ENCODE data around the gene CD244. TPM values are rescaled to one million over a fixed set of nuclear protein-coding genes. Genes with fewer than 3 reads are reported as not detected.
"Not testable (repeated sequence)": the region's sequence is repeated elsewhere in the genome, so short reads cannot be mapped to it uniquely, and the experiment has no call there.

The CD244 gene
- total RNA-seq, 1 donor from 2014 or later: 0.39 TPM

DNA sequence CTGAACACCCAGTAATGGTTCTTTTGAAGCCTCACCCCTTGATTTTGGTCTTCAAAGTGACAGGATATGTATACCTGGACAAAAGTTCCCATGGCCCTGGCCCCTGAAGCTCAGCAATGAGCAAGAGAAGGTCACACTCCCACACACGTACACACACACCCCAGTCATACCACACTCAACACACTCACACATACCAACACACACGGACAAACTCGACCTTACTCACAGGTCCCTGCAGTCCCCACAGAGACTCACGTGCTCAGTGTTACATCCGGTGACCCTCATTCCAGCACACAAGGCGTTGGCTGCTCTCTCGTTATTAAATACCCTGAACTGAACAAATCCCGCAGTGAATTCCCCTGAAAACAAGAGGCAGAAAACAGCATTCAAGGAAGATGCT lies 16.4 kb upstream of the CD244 start:
- DNase-seq (ENCODE audit: low spot score): no peak

GRCh38 chr1:160877221-160877620 lies 14.5 kb upstream of the CD244 start:
- no peak for DNase-seq (ENCODE audit: low spot score)

- DNase-seq (ENCODE audit: low spot score): no peak
These were observed 13.6 kb upstream of the CD244 start for GRCh38 chr1:160876311-160876710.

DNA sequence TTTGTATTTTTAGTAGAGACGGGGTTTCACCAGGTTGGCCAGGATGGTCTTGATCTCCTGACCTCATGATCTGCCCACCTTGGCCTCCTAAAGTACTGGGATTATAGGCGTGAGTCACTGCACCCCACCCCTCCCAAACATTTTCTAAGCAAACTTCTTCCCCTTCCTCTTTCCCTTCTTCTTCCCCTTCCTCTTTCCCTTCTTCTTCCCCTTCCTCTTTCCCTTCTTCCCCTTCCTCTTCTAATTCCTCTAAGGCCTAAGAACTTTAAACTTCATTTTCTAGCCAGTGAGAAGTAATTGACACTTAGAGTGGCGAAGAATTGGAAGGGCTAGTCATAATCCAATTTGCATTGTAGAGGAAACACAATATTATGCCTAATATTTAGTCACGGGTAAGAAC lies 12.9 kb upstream of the CD244 start:
- not testable (repeated sequence) for DNase-seq (ENCODE audit: low spot score)

- no peak for DNase-seq (ENCODE audit: low spot score)
These were observed 12.2 kb upstream of the CD244 start for GRCh38 chr1:160874935-160875334.

DNA sequence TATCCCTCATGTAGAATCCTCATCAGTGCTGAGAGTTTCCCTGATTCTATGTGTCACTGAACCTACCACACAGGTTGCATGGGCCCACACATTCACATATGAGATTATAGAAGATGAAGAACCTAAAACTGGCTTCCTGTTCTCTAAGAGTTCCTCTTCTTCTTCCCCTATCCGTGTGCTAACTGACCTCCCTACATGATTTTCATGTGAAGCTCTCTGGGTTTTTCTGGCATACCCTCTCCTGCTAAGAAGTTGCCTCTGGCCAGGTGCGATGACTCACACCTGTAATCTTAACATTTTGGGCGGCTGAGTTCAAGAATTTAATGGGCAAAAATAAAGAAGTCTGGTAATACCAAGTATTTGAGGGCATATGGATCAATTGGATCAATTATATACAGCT lies 5.5 kb upstream of the CD244 start:
- no peak for DNase-seq (ENCODE audit: low spot score)

- DNase-seq (ENCODE audit: low spot score): not testable (repeated sequence)
These were observed 5.0 kb upstream of the CD244 start for GRCh38 chr1:160867651-160868050.

DNA sequence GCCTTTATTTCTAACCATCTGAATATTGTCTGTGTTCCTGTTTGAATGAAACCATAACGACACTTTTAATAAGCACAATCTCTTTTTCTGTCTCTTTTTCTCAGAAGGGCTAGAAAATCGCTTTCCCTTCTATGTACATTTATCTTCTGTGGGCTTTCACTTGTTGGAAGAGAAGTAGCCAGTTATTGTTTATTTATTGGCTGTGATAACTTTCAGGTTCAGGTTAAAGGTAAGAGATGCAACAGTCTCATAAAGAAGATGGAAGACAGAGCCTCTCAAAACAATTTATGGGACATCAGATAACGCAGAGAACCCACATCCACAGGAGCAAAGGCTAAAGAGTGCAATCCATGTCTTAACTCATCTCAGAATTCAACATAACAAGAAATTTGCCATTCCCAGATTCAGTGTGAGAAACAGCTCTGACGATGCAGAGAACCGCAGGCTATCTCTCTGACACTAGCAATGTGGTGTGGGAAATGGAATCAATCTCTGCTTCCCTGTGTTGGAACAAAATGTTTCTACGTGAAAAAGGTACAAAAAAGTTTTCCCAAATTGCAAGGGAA lies 4.1 kb upstream of the CD244 start:
- DNase-seq (ENCODE audit: low spot score): no peak

- DNase-seq (ENCODE audit: low spot score): no peak
These were observed 3.5 kb upstream of the CD244 start for GRCh38 chr1:160866001-160866694.

DNA sequence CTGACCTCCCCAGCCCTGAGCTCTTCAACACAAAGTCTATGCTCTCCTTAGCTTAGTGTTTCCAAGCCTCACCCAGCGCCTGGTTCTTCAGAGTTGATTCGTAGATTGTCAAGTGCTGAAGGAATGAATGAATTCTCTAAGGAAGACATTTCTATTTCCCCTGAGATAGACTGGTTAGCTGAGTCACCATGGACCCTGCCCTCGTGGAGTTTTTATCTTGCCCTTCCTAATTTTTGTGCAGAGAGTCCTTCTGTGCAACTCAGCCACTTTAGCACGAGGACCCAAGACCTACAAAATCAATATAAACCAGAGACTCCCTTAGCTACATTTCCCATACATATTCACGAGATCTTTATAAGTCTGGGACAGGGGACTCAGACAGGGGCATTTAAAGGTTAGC lies 2.6 kb upstream of the CD244 start:
- DNase-seq (ENCODE audit: low spot score): no peak

GRCh38 chr1:160864173-160864572 lies 1.5 kb upstream of the CD244 start:
- DNase-seq (ENCODE audit: low spot score): no peak

DNA sequence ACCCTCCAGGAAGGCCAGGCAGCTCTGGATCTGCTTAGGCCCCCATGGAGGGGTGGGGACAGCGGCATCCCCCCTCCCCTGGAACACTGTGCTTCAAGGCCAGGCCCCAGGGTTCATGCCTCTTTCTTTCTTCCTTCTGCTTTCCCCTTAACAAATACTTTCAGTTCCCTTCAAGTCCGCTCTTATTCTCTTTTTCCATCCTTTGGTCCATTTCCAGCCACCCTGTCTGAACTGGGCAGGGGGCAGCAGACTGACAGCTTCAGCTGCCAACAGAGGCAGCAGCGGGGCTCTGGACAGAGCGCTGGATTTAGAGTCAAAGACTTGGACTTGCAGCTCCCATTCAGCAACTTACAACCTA lies 1.1 kb upstream of the CD244 start:
- DNase-seq (ENCODE audit: low spot score): no peak

GRCh38 chr1:160863061-160863773 lies 530 bp upstream of the CD244 start:
- no peak for DNase-seq (ENCODE audit: low spot score)

DNA sequence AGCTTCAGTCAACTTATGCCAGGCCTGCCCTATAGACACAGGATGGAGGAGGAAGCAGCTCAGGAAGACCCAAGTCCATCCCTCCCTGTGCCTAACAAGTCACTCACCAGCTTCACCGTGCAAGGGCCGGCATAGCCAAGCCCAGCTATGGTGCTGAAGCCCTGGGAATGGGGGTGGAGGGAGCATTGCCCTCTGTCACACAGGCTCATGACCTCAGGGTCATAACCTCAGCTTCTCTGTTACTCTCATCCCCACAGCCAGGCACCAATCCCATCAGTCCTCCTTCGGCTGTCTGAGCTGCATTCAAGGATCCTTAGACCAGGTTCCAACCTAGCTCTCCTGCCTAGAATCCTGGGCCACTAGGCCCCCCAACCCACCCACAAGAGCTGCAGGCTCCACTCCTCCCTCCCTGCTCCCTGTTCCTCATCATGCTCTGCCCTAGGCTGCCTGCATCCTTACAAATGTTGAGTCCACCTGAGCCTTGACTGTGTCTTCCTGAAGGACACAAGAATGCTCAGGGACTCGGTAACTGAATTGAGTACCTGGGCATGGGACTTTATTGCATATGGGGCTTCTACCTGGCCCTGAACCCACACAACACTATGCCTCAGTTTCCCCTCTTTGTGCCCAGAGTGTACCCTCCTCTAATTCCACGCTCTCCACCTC lies 1.7 kb downstream of the CD244 start:
- DNase-seq (ENCODE audit: low spot score): no peak

- DNase-seq (ENCODE audit: low spot score): no peak
These were observed 3.5 kb downstream of the CD244 start for GRCh38 chr1:160859166-160859565.

GRCh38 chr1:160858507-160858906 lies 4.2 kb downstream of the CD244 start:
- DNase-seq (ENCODE audit: low spot score): no peak

DNA sequence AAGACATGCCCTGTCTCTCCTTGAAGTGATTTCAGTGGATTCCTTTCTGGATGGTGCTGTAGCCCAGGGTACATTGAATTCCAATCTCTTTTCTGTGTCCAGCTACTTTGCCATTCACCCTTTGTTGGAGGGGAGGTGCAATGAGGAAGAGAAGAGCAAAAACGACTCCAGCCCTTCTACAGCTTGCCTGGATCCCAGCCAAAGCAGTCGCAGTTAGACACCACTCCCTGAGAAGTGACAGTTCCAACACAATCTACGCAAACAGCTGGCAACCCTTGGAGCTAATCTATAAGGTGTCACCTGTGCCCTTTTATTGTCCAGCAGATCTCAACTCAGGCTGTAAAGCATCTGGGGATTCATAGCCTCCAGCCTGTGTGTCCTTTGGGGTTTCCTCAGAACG lies 4.6 kb downstream of the CD244 start:
- no peak for DNase-seq (ENCODE audit: low spot score)

DNA sequence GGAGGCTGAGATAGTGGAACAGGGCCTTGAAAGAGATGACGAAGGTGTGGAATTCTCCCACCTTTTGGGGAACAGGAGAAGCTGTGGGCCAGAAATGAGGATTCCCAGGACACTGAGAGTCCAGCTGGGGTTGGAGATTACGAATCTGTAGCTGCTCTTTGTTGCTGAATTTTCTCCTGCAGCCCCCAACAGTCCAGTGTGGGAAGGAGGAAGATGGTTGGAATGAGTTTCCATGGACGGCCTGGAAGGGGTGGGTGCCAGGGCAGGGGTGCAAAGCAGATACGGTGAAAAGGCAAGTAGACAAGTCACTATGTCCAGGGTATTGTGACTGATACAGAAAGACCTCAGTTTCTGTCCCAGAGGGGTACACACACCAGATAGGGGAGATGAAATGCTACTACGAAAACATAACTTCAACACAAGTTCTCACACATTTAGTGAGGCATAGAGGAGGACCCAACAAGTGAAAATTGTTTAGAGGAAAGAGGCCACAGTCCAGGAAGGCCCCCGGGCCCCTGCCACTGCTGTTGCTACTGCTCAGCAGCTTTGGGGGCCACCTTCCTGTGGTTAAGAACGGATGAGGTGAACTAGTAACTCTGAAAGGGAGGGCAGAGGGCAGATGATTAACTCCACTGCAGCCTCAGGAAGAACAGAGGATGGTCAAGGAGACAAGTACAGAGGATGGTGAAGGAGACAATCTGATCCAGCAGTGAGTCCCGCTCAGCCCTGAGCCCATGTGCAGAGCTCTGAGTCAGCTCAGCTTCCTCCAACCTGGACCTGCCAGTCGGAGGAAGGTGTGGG lies 7.3 kb downstream of the CD244 start:
- no peak for DNase-seq (ENCODE audit: low spot score)

- no peak for DNase-seq (ENCODE audit: low spot score)
These were observed 8.9 kb downstream of the CD244 start for GRCh38 chr1:160853754-160854153.

- DNase-seq (ENCODE audit: low spot score): no peak
These were observed 9.7 kb downstream of the CD244 start for GRCh38 chr1:160853014-160853413.

DNA sequence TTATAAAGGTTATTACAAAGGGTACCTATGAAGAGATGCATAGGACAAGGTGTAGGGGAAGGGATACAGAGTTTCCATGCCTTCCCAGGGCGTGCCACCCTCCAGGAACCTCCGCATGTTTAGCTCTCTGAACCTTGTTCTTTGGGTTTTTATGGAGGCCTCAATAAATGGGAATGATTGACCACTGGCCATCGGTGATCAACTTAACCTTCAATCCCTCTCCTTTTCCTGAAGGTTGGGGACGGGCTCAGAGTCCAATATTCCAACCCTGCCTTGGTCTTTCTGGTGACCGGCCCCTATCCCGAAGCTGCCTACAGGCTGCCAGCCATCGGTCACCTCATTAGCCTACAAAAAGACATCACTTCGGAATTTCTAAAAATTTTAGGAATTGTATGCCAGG lies 11.7 kb downstream of the CD244 start:
- DNase-seq (ENCODE audit: low spot score): no peak

Measured in mesenteric fat pad (tissue), 1 donor.